AG09309 (cell line): Measurements from ENCODE around the gene LMO7.

Experiments
- DNase-seq: peaks from one replicate; pipeline ENCODE4 v3.0.0-alpha.2; 2010; ENCODE audit warnings: low read depth
- H3K4me3 ChIP-seq: 2 replicates; pipeline ENCODE4 v1.5.1; 2011; ENCODE audit warnings: mild to moderate bottlenecking, low read depth, low read length, moderate library complexity; ENCODE audit not compliant: control insufficient read depth
- TF ChIP-seq, protein P1 (sequence below): IDR thresholded peaks from 2 replicates; pipeline ENCODE4 v1.5.1; 2011; ENCODE audit warnings: mild to moderate bottlenecking, low read depth, low read length, inconsistent platforms; ENCODE audit not compliant: insufficient read depth, control insufficient read depth; ENCODE audit errors: missing control alignments

LMO7 gene

GRCh38 chr13:75713852-75714251 is 77.7 kb downstream of the LMO7 start:
- no peak overlapping the region for H3K4me3 ChIP-seq
- TF ChIP-seq, protein P1, sequence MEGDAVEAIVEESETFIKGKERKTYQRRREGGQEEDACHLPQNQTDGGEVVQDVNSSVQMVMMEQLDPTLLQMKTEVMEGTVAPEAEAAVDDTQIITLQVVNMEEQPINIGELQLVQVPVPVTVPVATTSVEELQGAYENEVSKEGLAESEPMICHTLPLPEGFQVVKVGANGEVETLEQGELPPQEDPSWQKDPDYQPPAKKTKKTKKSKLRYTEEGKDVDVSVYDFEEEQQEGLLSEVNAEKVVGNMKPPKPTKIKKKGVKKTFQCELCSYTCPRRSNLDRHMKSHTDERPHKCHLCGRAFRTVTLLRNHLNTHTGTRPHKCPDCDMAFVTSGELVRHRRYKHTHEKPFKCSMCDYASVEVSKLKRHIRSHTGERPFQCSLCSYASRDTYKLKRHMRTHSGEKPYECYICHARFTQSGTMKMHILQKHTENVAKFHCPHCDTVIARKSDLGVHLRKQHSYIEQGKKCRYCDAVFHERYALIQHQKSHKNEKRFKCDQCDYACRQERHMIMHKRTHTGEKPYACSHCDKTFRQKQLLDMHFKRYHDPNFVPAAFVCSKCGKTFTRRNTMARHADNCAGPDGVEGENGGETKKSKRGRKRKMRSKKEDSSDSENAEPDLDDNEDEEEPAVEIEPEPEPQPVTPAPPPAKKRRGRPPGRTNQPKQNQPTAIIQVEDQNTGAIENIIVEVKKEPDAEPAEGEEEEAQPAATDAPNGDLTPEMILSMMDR: no peak
- no peak for DNase-seq

DNA sequence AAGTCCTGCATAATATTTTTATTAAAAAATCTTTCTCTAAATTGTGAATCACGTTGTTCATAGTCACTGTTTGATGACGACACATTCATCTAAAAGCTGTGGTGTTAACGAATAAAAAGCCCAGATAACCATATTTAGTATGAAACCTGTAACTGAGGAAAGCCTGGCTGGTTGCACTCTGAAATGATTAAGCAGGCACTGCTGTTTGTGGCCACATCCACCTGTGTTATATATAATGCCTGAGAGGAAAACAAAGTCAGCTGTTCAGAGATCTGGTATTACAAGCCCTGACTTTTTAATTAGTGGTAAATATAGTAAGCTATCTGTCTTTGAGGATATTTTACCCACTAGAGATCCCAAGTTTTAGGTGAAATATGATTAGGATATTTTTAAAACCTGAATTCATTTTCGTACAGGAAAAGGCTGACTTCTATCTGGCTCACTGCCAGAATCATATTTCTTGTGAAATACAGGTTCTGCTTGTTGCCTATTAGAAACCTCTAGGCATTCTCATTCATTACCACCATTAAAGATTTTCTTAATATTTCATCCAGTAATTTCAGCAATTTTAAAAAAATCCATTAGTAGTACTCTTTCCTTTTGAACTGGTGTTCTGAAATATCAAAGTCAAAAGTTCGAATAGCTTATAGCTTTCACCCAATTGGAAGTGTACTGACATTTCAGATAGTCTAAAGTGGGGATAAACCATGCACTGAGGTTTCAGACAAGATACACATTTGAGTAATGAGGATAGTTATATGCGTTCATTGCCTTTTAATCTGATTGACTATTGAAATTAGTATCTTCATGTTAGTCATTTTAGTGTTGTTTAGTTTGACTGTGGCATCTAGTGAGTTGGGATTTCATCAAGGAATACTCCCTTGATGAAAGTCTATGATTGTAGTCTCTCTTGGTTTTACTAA is 79.7 kb downstream of the LMO7 start:
- no peak for DNase-seq
- no peak overlapping the region for H3K4me3 ChIP-seq
- TF ChIP-seq, protein P1: no peak

DNA sequence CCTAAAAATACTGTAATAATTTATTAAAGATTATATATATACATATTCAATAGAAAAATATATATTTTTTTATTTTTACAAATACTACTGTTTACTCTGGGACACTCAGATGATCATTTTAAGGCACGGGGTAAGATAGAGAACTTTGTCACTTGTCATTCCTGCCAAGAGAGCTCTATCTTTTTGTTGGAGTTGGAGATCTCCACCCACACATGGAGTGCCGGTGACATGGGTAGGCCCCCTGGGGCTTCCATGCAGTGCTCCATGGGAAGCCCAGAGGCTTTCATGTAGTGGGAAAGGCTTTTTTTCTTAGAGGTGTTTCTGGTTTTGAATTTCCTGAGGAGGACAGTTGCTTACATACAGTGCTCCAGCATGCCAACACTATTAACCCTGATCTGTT is 81.4 kb downstream of the LMO7 start:
- TF ChIP-seq, protein P1: no peak
- no peak overlapping the region for H3K4me3 ChIP-seq
- DNase-seq: no peak

DNA sequence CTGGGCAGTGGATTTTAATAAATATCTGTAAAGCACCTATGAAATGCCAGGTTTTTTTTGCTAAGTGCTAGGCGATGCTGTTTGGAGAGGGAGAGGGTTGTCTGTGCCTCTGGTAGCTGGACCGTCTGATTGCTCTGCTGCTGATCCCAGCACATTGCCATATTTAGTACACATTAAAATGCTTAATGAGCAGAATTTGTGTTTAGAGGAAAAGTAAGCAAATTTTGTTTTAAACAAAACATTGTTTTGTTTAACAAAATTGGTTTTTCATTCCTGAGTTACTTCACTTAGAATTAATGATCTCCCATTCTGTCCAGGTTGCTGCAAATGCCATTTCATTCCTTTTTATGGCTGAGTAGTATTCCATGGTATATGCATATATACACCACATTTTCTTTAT is 85.2 kb downstream of the LMO7 start:
- DNase-seq: no peak
- H3K4me3 ChIP-seq: no peak overlapping the region
- TF ChIP-seq, protein P1: no peak

- DNase-seq: no peak
- no peak overlapping the region for H3K4me3 ChIP-seq
- TF ChIP-seq, protein P1: no peak
Measured at GRCh38 chr13:75723901-75724300, 87.8 kb downstream of the LMO7 start.

DNA sequence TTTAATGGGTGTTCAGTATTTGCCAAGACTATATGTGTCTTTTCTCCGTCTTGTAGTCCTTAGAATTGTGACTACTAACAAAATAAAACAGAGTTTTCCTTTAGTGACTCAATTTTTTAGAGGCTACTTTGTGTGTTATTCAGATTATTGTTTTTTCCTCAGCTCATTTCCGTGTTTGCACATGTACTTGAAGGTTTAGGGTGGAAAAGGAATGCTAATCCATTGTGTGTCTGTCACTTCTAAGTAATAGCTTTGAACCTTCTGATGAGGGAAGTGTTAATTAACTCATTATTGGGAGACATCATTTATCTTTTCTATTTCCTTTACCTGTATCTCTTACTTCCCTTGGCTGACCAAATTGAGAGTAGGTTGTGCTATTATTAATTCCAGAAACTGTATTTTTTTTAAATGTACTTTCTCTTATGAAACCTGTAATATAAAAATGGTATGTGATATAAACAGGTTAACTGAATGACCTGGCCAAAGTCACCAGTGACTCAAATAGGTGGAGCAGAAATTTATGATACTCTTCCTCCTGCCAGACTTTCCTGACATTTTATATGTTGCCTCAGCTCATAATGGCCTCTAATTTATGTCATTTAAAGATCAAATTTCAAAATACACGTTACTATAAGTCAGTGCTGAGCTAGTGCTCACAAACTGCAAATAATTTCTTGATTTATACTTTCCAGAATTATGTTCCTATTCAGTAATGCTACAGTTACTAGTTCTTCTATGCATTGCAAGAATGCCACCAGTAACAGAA is 88.8 kb downstream of the LMO7 start:
- DNase-seq: no peak
- no peak overlapping the region for H3K4me3 ChIP-seq
- TF ChIP-seq, protein P1: no peak
